CD4-positive, alpha-beta T cell treated with Interleukin-1 beta for 1 hour (primary cell): Measurements from ENCODE around the gene ANKRD10.
"Not testable (repeated sequence)": the region's sequence is repeated elsewhere in the genome, so short reads cannot be mapped to it uniquely, and the experiment has no call there.

ENCODE experiments used
- DNase-seq, 2 donors: peaks; one replicate each; pipeline ENCODE4 v3.0.0-alpha.2; 2020 to 2022

ANKRD10 gene

GRCh38 chr13:110860983-110861382, 53.9 kb downstream of the ANKRD10 start:
- DNase-seq: no peak

- no peak for DNase-seq
Measured at GRCh38 chr13:110856942-110857835, 57.7 kb downstream of the ANKRD10 start.

- DNase-seq: no peak
Measured at GRCh38 chr13:110855363-110855762, 59.5 kb downstream of the ANKRD10 start.

- DNase-seq: no peak
Measured at GRCh38 chr13:110854866-110855265, 60.0 kb downstream of the ANKRD10 start.

- DNase-seq: no peak
Measured at GRCh38 chr13:110853235-110853721, 61.6 kb downstream of the ANKRD10 start.

- DNase-seq: no peak
Measured at GRCh38 chr13:110850840-110851239, 64.0 kb downstream of the ANKRD10 start.

GRCh38 chr13:110850006-110850405, 64.9 kb downstream of the ANKRD10 start:
- no peak for DNase-seq

GRCh38 chr13:110845520-110845919, 69.3 kb downstream of the ANKRD10 start:
- no peak for DNase-seq

GRCh38 chr13:110841846-110842245, 73.0 kb downstream of the ANKRD10 start:
- no peak for DNase-seq

GRCh38 chr13:110841406-110841805, 73.5 kb downstream of the ANKRD10 start:
- no peak for DNase-seq

GRCh38 chr13:110838867-110839538, 75.9 kb downstream of the ANKRD10 start:
- DNase-seq: no peak

GRCh38 chr13:110838116-110838515, 76.8 kb downstream of the ANKRD10 start:
- DNase-seq: no peak

GRCh38 chr13:110837397-110838061, 77.3 kb downstream of the ANKRD10 start:
- not testable (repeated sequence) for DNase-seq

GRCh38 chr13:110836605-110836903, 78.3 kb downstream of the ANKRD10 start:
- no peak for DNase-seq

GRCh38 chr13:110835721-110836604, 78.9 kb downstream of the ANKRD10 start:
- no peak for DNase-seq

GRCh38 chr13:110834572-110834971, 80.3 kb downstream of the ANKRD10 start:
- DNase-seq: no peak

- no peak for DNase-seq
Measured at GRCh38 chr13:110832531-110832930, 82.3 kb downstream of the ANKRD10 start.

GRCh38 chr13:110832205-110832479, 82.7 kb downstream of the ANKRD10 start:
- no peak for DNase-seq

- no peak for DNase-seq
Measured at GRCh38 chr13:110831437-110832204, 83.2 kb downstream of the ANKRD10 start.

GRCh38 chr13:110830800-110831371, 84.0 kb downstream of the ANKRD10 start:
- DNase-seq: no peak

- no peak for DNase-seq
Measured at GRCh38 chr13:110830331-110830730, 84.5 kb downstream of the ANKRD10 start.

- DNase-seq: no peak
Measured at GRCh38 chr13:110829486-110829885, 85.4 kb downstream of the ANKRD10 start.
